PFSK-1 (cell line): ENCODE measurements around the gene MYCN.

Experiments used
- FOXP2 ChIP-seq: optimal IDR thresholded peaks from 2 replicates; pipeline ENCODE3; 2011; ENCODE audit warnings: borderline replicate concordance, control low read depth, inconsistent platforms; ENCODE audit not compliant: insufficient read depth; ENCODE audit errors: extremely low read length, extremely low read depth
- POLR2AphosphoS5 ChIP-seq: IDR thresholded peaks from 2 replicates; pipeline ENCODE4 v1.6.1; 2012; ENCODE audit warnings: low read depth, mild to moderate bottlenecking, control low read depth, low read length, moderate library complexity
- REST ChIP-seq, 2 experiments: IDR thresholded peaks; 2 replicates each; pipeline versions ENCODE4 v1.6.1 to v1.8.0; 2011 to 2012; ENCODE audit warnings: low read depth in 2 of 2, low read length in 2 of 2, control low read depth in 1 of 2, inconsistent platforms in 1 of 2, mild to moderate bottlenecking in 1 of 2, moderate library complexity in 1 of 2; ENCODE audit not compliant: insufficient read depth in 1 of 2
- SIN3A ChIP-seq: IDR thresholded peaks from 2 replicates; pipeline ENCODE4 v1.6.1; 2012; ENCODE audit warnings: mild to moderate bottlenecking, low read length, moderate library complexity, borderline replicate concordance; ENCODE audit not compliant: insufficient read depth
- TAF1 ChIP-seq: IDR thresholded peaks from 2 replicates; pipeline ENCODE4 v1.6.1; 2012; ENCODE audit warnings: low read length, control low read depth, borderline replicate concordance; ENCODE audit not compliant: insufficient read depth

The MYCN gene

GRCh38 chr2:15957881-15958713, 17.7 kb downstream of the MYCN start:
- TF ChIP-seq FOXP2 (no peak), SIN3A (no peak), TAF1 (no peak), REST (IDR thresholded peaks at IDR 0.05; ENCODE audit: insufficient read depth in 1 of 2, low read depth in 2 of 2, low read length in 2 of 2) (no peak), POLR2AphosphoS5 (no peak)

GRCh38 chr2:15959331-15960153, 19.2 kb downstream of the MYCN start:
- no peak for TF ChIP-seq POLR2AphosphoS5
- TF ChIP-seq REST (IDR thresholded peaks at IDR 0.05; ENCODE audit: insufficient read depth in 1 of 2, low read depth in 2 of 2, low read length in 2 of 2): no peak
- no peak for TF ChIP-seq FOXP2
- TF ChIP-seq SIN3A: no peak
- no peak for TF ChIP-seq TAF1

- TF ChIP-seq REST (IDR thresholded peaks at IDR 0.05; ENCODE audit: insufficient read depth in 1 of 2, low read depth in 2 of 2, low read length in 2 of 2) (no peak), POLR2AphosphoS5 (no peak), SIN3A (no peak)
Observed at GRCh38 chr2:15963977-15964670, 23.8 kb downstream of the MYCN start.

GRCh38 chr2:15964936-15965563, 24.7 kb downstream of the MYCN start:
- no peak for TF ChIP-seq TAF1
- TF ChIP-seq FOXP2: no peak
- no peak for TF ChIP-seq SIN3A
- TF ChIP-seq POLR2AphosphoS5: no peak

- TF ChIP-seq SIN3A (no peak), TAF1 (no peak), FOXP2 (no peak), POLR2AphosphoS5 (no peak), REST (IDR thresholded peaks at IDR 0.05; ENCODE audit: insufficient read depth in 1 of 2, low read depth in 2 of 2, low read length in 2 of 2) (no peak)
Observed at GRCh38 chr2:15965564-15966019, 25.2 kb downstream of the MYCN start.
